ENCODE data around the gene SLC33A1.

GRCh38 chr3:155886915-155887314 is 32.7 kb upstream of the SLC33A1 start:
- TF ChIP-seq POLR2AphosphoS5 (IDR thresholded peaks at IDR 0.05; ENCODE audit: low read depth, low read length) (no peak), EZH2 (IDR thresholded peaks at IDR 0.05) (no peak), POLR2A (IDR thresholded peaks at IDR 0.05; ENCODE audit: borderline replicate concordance, extremely low read depth, insufficient read depth, insufficient read length) (no peak), SIN3A (IDR thresholded peaks at IDR 0.05; ENCODE audit: low read depth) (no peak), EGR1 (IDR thresholded peaks at IDR 0.05; ENCODE audit: low read depth) (no peak)
- TF ChIP-seq, protein P1, sequence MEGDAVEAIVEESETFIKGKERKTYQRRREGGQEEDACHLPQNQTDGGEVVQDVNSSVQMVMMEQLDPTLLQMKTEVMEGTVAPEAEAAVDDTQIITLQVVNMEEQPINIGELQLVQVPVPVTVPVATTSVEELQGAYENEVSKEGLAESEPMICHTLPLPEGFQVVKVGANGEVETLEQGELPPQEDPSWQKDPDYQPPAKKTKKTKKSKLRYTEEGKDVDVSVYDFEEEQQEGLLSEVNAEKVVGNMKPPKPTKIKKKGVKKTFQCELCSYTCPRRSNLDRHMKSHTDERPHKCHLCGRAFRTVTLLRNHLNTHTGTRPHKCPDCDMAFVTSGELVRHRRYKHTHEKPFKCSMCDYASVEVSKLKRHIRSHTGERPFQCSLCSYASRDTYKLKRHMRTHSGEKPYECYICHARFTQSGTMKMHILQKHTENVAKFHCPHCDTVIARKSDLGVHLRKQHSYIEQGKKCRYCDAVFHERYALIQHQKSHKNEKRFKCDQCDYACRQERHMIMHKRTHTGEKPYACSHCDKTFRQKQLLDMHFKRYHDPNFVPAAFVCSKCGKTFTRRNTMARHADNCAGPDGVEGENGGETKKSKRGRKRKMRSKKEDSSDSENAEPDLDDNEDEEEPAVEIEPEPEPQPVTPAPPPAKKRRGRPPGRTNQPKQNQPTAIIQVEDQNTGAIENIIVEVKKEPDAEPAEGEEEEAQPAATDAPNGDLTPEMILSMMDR (IDR thresholded peaks at IDR 0.05 in 2 of 3, conservative IDR thresholded peaks at IDR 0.05 in 1 of 3; ENCODE audit: borderline replicate concordance in 1 of 3, insufficient read depth in 1 of 3, low read depth in 2 of 3, low read length in 2 of 3) = no peak

Data from HCT116 (cell line).